ENCODE measurements around the gene DKC1. TPM values are rescaled to one million over a fixed set of nuclear protein-coding genes. Genes with fewer than 3 reads are reported as not detected.

Gene DKC1
- total RNA-seq, 4 donors from 2014 or later, result 38.1 to 60.6 (median 42.9) TPM

DNA sequence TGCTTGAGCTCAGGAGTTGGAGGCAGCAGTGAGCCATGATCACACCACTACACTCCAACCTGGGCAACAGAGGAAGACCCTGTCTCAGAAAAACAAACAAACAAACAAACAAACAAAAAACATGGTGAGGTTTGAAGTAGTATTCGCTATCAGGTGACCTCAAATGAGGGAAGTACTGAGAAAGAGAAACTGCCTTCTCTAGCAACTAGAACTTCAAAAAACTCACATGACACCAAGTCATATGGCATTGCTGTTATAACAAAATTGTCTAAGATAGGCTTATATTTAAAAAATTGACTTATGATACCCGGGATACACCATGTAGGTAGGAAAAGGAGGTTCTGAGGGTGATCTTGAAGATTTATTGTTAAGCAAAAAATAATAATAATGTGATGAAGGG lies 32.4 kb downstream of the DKC1 start:
- TF ChIP-seq EP300 (IDR thresholded peaks at IDR 0.05) (no peak), POLR2A (IDR thresholded peaks at IDR 0.05) (no peak), POLR2AphosphoS5 (IDR thresholded peaks at IDR 0.05) (no peak)
- TF ChIP-seq, protein P1, sequence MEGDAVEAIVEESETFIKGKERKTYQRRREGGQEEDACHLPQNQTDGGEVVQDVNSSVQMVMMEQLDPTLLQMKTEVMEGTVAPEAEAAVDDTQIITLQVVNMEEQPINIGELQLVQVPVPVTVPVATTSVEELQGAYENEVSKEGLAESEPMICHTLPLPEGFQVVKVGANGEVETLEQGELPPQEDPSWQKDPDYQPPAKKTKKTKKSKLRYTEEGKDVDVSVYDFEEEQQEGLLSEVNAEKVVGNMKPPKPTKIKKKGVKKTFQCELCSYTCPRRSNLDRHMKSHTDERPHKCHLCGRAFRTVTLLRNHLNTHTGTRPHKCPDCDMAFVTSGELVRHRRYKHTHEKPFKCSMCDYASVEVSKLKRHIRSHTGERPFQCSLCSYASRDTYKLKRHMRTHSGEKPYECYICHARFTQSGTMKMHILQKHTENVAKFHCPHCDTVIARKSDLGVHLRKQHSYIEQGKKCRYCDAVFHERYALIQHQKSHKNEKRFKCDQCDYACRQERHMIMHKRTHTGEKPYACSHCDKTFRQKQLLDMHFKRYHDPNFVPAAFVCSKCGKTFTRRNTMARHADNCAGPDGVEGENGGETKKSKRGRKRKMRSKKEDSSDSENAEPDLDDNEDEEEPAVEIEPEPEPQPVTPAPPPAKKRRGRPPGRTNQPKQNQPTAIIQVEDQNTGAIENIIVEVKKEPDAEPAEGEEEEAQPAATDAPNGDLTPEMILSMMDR (IDR thresholded peaks at IDR 0.05), result no peak
- Histone ChIP-seq H3K4me3 (no peak overlapping the region), H3K27me3 (no peaks in the 10 kb centered on the region), H3K36me3 (no peaks in the 10 kb centered on the region), H3K4me1 (peaks cover 6% of the 10 kb centered on the region), H3K9me3 (no peaks in the 10 kb centered on the region), H3K27ac (no peak overlapping the region)
- 79% methylated on average over 2 of the region's 2 CpGs for WGBS
- no peak for DNase-seq (ENCODE audit: low spot score in 2 of 2)

DNA sequence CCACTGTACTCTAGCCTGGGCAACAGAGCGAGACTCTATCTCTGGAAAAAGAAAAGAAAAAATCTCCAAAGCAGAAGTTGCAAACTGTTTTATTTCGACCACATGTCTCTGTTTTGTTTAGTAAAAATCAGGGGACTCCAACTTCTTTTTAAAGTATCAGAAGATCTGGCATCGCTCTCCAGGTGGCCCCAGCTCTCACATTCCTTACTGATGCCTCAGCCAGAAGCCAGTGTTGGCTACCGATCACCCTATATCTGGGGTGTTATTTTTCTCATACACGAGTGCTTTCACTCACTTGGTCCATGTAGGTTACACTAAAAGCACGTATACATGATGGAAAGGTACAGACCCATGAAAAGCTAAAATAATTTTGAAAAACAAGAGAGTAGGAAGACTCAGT lies 34.3 kb downstream of the DKC1 start:
- peaks cover 7% of the 10 kb centered on the region for H3K4me1 ChIP-seq
- no peak overlapping the region for H3K4me3 ChIP-seq
- H3K9me3 ChIP-seq, result no peaks in the 10 kb centered on the region
- TF ChIP-seq POLR2AphosphoS5 (IDR thresholded peaks at IDR 0.05) (no peak), POLR2A (IDR thresholded peaks at IDR 0.05) (no peak), EP300 (IDR thresholded peaks at IDR 0.05) (no peak)
- TF ChIP-seq, protein P1 (IDR thresholded peaks at IDR 0.05), result no peak
- no peak for DNase-seq (ENCODE audit: low spot score in 2 of 2)
- WGBS, result 74% methylated on average over 6 of the region's 6 CpGs
- no peak overlapping the region for H3K27ac ChIP-seq
- H3K27me3 ChIP-seq, result no peaks in the 10 kb centered on the region
- no peaks in the 10 kb centered on the region for H3K36me3 ChIP-seq

DNA sequence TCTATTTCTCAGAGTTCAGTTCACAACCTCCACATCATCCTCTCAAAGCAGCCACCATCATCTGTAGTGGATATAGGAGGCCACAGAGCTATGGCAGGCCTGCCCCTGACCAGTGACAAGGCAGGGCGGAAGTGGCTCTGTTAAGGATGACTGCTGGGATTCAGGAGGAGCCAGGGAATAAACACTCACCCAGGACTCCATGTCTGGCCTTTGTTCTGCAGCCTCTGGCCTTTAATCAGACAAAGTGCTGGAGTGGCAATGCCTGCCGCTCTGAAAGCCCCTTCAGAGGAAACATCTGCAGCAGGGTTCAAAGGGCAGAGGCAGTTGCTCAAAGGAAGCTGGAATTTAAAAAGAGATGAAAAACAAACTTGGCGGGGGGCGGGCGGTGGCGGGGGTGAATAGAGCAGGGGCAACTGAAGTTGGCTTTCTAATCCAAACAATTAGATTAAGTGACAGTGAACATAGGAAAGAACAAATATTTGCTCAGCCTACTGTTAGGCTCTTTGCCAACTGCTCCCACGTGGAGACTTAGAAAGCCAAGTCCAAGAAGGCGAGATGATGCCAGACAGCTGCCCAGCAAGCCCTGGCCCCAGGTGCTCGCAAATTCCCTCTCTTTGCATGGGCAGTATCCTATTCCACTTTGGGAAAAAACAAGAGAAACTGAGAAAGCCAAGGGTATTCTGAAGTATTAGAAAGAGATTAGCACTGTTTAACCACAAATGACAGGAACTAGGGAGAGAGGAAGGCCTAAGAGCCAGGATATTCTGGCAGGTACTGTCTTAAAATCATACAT lies 37.1 kb downstream of the DKC1 start:
- WGBS, result 61% methylated on average over 9 of the region's 9 CpGs
- Histone ChIP-seq H3K9me3 (no peaks in the 10 kb centered on the region), H3K36me3 (no peaks in the 10 kb centered on the region), H3K4me3 (no peak overlapping the region), H3K27me3 (no peaks in the 10 kb centered on the region), H3K4me1 (peaks cover 14% of the 10 kb centered on the region), H3K27ac (no peak overlapping the region)
- TF ChIP-seq EP300 (IDR thresholded peaks at IDR 0.05) (no peak), POLR2A (IDR thresholded peaks at IDR 0.05) (no peak), POLR2AphosphoS5 (IDR thresholded peaks at IDR 0.05) (no peak)
- TF ChIP-seq, protein P1 (IDR thresholded peaks at IDR 0.05), result no peak
- DNase-seq (ENCODE audit: low spot score in 2 of 2), result no peak

DNA sequence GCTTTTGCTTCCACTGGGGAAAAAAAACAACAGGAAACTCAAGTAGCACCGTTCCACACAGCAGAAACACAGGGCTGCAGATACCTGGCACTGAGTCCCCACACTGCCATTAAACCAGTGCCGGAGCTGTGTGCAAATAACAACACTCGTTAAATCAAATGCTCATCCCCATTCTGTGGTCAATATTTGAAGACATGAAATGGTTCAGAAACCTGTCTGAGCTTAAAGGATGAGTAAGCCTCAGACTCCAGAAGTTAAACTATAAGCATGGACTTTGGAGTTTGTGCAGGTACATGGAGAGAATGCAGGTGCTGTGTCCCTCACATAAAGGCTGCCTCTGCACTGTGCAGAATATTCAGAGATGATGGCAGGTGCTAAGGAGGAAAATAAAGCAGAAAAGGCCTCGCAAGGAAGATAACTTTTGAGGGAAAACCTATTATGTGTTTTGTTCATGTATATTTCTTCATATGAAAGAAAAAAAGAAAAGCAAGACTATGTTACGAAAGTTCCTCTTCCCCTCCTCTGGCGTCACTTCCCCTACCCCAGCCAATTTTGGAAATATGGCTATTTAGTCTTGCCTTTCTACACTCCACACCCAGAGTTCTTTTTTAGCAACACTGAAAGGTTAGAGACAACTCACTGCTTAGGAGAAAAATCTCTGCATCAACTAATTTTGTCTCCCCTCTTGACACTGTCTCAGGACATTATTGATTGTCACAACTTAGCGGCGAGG lies 38.0 kb downstream of the DKC1 start:
- DNase-seq (ENCODE audit: low spot score in 2 of 2), result no peak
- peaks cover 15% of the 10 kb centered on the region for H3K4me1 ChIP-seq
- H3K27me3 ChIP-seq, result no peaks in the 10 kb centered on the region
- H3K36me3 ChIP-seq, result no peaks in the 10 kb centered on the region
- H3K4me3 ChIP-seq, result no peak overlapping the region
- TF ChIP-seq EP300 (IDR thresholded peaks at IDR 0.05) (no peak), POLR2A (IDR thresholded peaks at IDR 0.05) (no peak), POLR2AphosphoS5 (IDR thresholded peaks at IDR 0.05) (no peak)
- TF ChIP-seq, protein P1 (IDR thresholded peaks at IDR 0.05), result no peak
- 79% methylated on average over 8 of the region's 8 CpGs for WGBS
- H3K9me3 ChIP-seq, result no peaks in the 10 kb centered on the region
- no peak overlapping the region for H3K27ac ChIP-seq

DNA sequence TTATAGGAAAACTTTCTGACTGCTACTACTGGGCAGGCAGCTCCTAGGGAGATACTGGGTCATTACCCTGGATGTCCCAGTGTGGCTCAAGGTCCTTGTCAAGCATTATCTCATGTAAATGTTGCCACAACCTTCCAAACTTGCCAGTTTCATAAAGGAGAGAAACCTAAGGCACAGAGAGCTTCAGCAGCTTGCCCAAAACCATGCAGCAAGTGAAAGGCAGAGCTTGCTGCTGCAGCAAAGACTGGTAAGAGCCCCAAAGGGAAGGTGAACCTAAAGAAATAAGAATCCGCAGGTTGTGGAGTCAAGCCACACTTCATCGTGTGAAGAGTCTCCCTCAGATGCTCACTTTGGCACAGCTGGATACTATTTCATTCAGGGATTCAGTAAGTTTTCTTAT lies 40.3 kb downstream of the DKC1 start:
- H3K9me3 ChIP-seq, result no peaks in the 10 kb centered on the region
- H3K4me3 ChIP-seq, result no peak overlapping the region
- no peak for DNase-seq (ENCODE audit: low spot score in 2 of 2)
- 65% methylated on average over 2 of the region's 2 CpGs for WGBS
- H3K27ac ChIP-seq, result no peak overlapping the region
- no peak for TF ChIP-seq POLR2AphosphoS5 (IDR thresholded peaks at IDR 0.05)
- no peak for TF ChIP-seq POLR2A (IDR thresholded peaks at IDR 0.05)
- TF ChIP-seq, protein P1 (IDR thresholded peaks at IDR 0.05), result no peak
- no peak for TF ChIP-seq EP300 (IDR thresholded peaks at IDR 0.05)
- H3K27me3 ChIP-seq, result no peaks in the 10 kb centered on the region
- no peaks in the 10 kb centered on the region for H3K36me3 ChIP-seq
- peaks cover 19% of the 10 kb centered on the region for H3K4me1 ChIP-seq

Data from suprapubic skin (tissue), 4 donors.